ELR (cell line): Measurements from ENCODE around the gene STK36.

Experiments
- DNase-seq: peaks from one replicate; pipeline ENCODE4 v3.0.0-alpha.2; 2015; ENCODE audit warnings: low read depth

The STK36 gene

GRCh38 chr2:218746470-218746795, 74.5 kb downstream of the STK36 start:
- no peak for DNase-seq

GRCh38 chr2:218746960-218747359, 75.1 kb downstream of the STK36 start:
- no peak for DNase-seq

- no peak for DNase-seq
Measured at GRCh38 chr2:218748741-218749441, 77.0 kb downstream of the STK36 start.
